GM12878 (cell line): Measurements from ENCODE around the gene LCLAT1. TPM values are rescaled to one million over a fixed set of nuclear protein-coding genes. Genes with fewer than 3 reads are reported as not detected.

Experiments used
- ATAC-seq: fragments of 200-7000 bp; cut with Tn5 transposase; 3 replicates; pipeline ENCODE4 v1.9.1; 2020; ENCODE audit warnings: mild to moderate bottlenecking, moderate library complexity
- BruUV-seq: library from RNA; stranded (reverse); fragments of 400-500 nt; replicated peaks from 2 replicates; lab custom pipeline; 2021; lab: Mats Ljungman, UMichigan
- CTCF ChIA-PET: fragments of 300-600 bp; sonication (Branson Sonifier 250); formaldehyde crosslinking; extraction: SDS; loops from one replicate; lab custom pipeline; 2021; ENCODE audit warnings: inconsistent platforms; lab: Yijun Ruan, JAX
- POLR2A ChIA-PET: fragments of 350-600 bp; formaldehyde crosslinking; extraction: SDS; loops from one replicate; lab custom pipeline; 2021; ENCODE audit warnings: inconsistent platforms; lab: Charles Lee
- RAD21 ChIA-PET: fragments of 300-600 bp; sonication (Branson Sonifier 250); formaldehyde crosslinking; loops from one replicate; lab custom pipeline; 2023; ENCODE audit warnings: antibody characterized with exemption; ENCODE audit not compliant: unreplicated experiment; lab: Charles Lee
- SMC1A ChIA-PET: fragments of 300-600 bp; sonication (Branson Sonifier 250); formaldehyde crosslinking; loops from one replicate; lab custom pipeline; 2023; ENCODE audit not compliant: unreplicated experiment, uncharacterized antibody; lab: Charles Lee
- DNase-seq: peaks from one replicate; pipeline ENCODE4 v3.0.0-alpha.2; 2011; ENCODE audit warnings: low read depth, low spot score
- FAIRE-seq: peaks from 3 replicates; lab custom pipeline; 2011; peaks lifted over from hg19 to GRCh38; lab: Jason Lieb, UNC
- H2AFZ ChIP-seq: 2 replicates; pipeline ENCODE4 v1.6.0; 2011; ENCODE audit warnings: low read depth, low read length, control low read depth; ENCODE audit not compliant: control insufficient read depth
- H3K27ac ChIP-seq: 2 replicates; pipeline ENCODE4 v1.5.1; 2011; ENCODE audit warnings: control low read depth; ENCODE audit not compliant: control insufficient read depth, insufficient read depth
- H3K27me3 ChIP-seq, 2 experiments: replicated peaks in 1 of 2; 2 replicates each; pipeline versions ENCODE4 v1.6.0 to v1.6.1; 2011; ENCODE audit warnings: low read length in 1 of 2; ENCODE audit not compliant: control insufficient read depth in 2 of 2, insufficient read depth in 2 of 2
- H3K36me3 ChIP-seq, 2 experiments: 2 replicates each; pipeline ENCODE4 v1.5.1; 2011; ENCODE audit warnings: low read length in 1 of 2; ENCODE audit not compliant: control insufficient read depth in 2 of 2, insufficient read depth in 2 of 2
- H3K4me1 ChIP-seq: 2 replicates; pipeline ENCODE4 v1.6.1; 2011; ENCODE audit warnings: mild to moderate bottlenecking, low read length, moderate library complexity, mixed read lengths; ENCODE audit not compliant: control insufficient read depth, insufficient read depth
- H3K4me2 ChIP-seq: 2 replicates; pipeline ENCODE4 v1.6.0; 2011; ENCODE audit warnings: control low read depth; ENCODE audit not compliant: control insufficient read depth, insufficient read depth
- H3K4me3 ChIP-seq: fragments of 200-600 bp; sonication (generic); 2 replicates; pipeline ENCODE4 v1.5.1; 2016
- H3K79me2 ChIP-seq: 2 replicates; pipeline ENCODE4 v1.6.0; 2011; ENCODE audit warnings: low read length; ENCODE audit not compliant: control insufficient read depth, insufficient read depth
- H3K9ac ChIP-seq: 2 replicates; pipeline ENCODE4 v1.8.0; 2011; ENCODE audit warnings: low read length, control low read depth, mixed read lengths; ENCODE audit not compliant: control insufficient read depth, insufficient read depth
- H3K9me3 ChIP-seq: replicated peaks from 3 replicates; pipeline ENCODE4 v1.5.1; 2011; ENCODE audit warnings: mild to moderate bottlenecking, low read length; ENCODE audit not compliant: control insufficient read depth, insufficient read depth
- H4K20me1 ChIP-seq: 2 replicates; pipeline ENCODE4 v1.6.0; 2011; ENCODE audit not compliant: control insufficient read depth, insufficient read depth
- CBX3 ChIP-seq: fragments of 200-600 bp; sonication (generic); IDR thresholded peaks from 2 replicates; pipeline ENCODE4 v1.6.1; 2016; ENCODE audit warnings: low read depth, borderline replicate concordance
- GABPA ChIP-seq: IDR thresholded peaks from 2 replicates; pipeline ENCODE4 v1.6.1; 2014; ENCODE audit warnings: antibody characterized with exemption, low read depth, mild to moderate bottlenecking, inconsistent platforms
- GATAD2B ChIP-seq: fragments of 450-650 bp; conservative IDR thresholded peaks from 2 replicates; pipeline ENCODE4 v1.6.1; 2017; ENCODE audit warnings: low read depth, mild to moderate bottlenecking, moderate library complexity
- HDGF ChIP-seq: fragments of 450-650 bp; IDR thresholded peaks from 2 replicates; pipeline ENCODE4 v1.6.1; 2016; ENCODE audit warnings: antibody characterized with exemption
- MLLT1 ChIP-seq: fragments of 450-650 bp; IDR thresholded peaks from 2 replicates; pipeline ENCODE4 v1.6.1; 2016; ENCODE audit warnings: mild to moderate bottlenecking
- RB1 ChIP-seq: fragments of 450-650 bp; formaldehyde crosslinking; IDR thresholded peaks from 2 replicates; pipeline ENCODE4 v1.6.1; 2017; ENCODE audit warnings: mild to moderate bottlenecking, borderline replicate concordance
- SIN3A ChIP-seq: IDR thresholded peaks from 2 replicates; pipeline ENCODE4 v1.6.1; 2012; ENCODE audit warnings: low read depth, low read length, improper control_type of control experiment
- SMAD5 ChIP-seq: IDR thresholded peaks from 2 replicates; pipeline ENCODE4 v1.6.1; 2016; ENCODE audit warnings: antibody characterized with exemption, low read depth
- WGBS: methylation state at CpG from one replicate; pipeline ENCODE4 v1.1.6; 2016; ENCODE audit warnings: low lambda C conversion rate; ENCODE audit not compliant: insufficient replicate concordance, insufficient coverage; ENCODE audit errors: missing lambda C conversion rate; 5-methylcytosine and 5-hydroxymethylcytosine counted together
- in situ Hi-C: fragments of 300-500 bp; cut with MboI; formaldehyde crosslinking; loops from 9 replicates; pipeline ENCODE4 v1.14.3; 2018; ENCODE audit warnings: mixed read lengths
- intact Hi-C: fragments of 100-400 bp; cut with micrococcal nuclease; formaldehyde crosslinking; loops from one replicate; pipeline ENCODE4 v1.14.2; 2022; ENCODE audit not compliant: unreplicated experiment
- polyA plus RNA-seq, 11 experiments: library from polyadenylated mRNA; depleted of rRNA in 4 of 11; unstranded in 6 of 11; stranded (reverse) in 5 of 11; fragments of >200 nt; fragmentation: Nextera tagmentation in 4 of 11; fragmentation: Illumina TruSeq in 1 of 11; extraction: Ambion mirVana in 4 of 11; extraction: Trizol in 1 of 11; gene quantifications; 1 replicate in 1 of 11; 2 replicates in 10 of 11; pipeline versions ENCODE4 v1.2.1 to v1.2.3, GENCODE V29; 2011 to 2016; ENCODE audit warnings: inconsistent platforms in 2 of 11, missing spikeins in 2 of 11, low read depth in 1 of 11
- total RNA-seq, 4 experiments: library from RNA; depleted of rRNA in 3 of 4; stranded (reverse); fragments of >200 nt in 3 of 4; fragmentation: Illumina TruSeq in 1 of 4; extraction: Trizol in 1 of 4; gene quantifications; 2 replicates each; pipeline versions ENCODE4 v1.2.1 to v1.2.3, GENCODE V29; 2013 to 2021
- TF ChIP-seq, protein P1 (sequence below): IDR thresholded peaks from 2 replicates; pipeline ENCODE4 v1.6.1; 2011; ENCODE audit warnings: low read depth, low read length, improper control_type of control experiment, borderline replicate concordance
- TF ChIP-seq, protein P2 (sequence below): fragments of 450-650 bp; IDR thresholded peaks from 2 replicates; pipeline ENCODE4 v1.6.1; 2016; ENCODE audit warnings: mild to moderate bottlenecking, moderate library complexity, borderline replicate concordance
- TF ChIP-seq, protein P3 (sequence below): IDR thresholded peaks from 2 replicates; pipeline ENCODE4 v1.6.1; 2011; ENCODE audit warnings: borderline replicate concordance, low read depth, mild to moderate bottlenecking, moderate library complexity, mixed read lengths, low read length; ENCODE audit not compliant: insufficient read depth; ENCODE audit errors: extremely low read length

The LCLAT1 gene
- total and polyA plus RNA-seq, 10 of the 15 experiments (the other 5 are each of a cell fraction or from before 2014, with no cell fraction given): 8.1 to 33.0 (median 15.9) TPM

DNA sequence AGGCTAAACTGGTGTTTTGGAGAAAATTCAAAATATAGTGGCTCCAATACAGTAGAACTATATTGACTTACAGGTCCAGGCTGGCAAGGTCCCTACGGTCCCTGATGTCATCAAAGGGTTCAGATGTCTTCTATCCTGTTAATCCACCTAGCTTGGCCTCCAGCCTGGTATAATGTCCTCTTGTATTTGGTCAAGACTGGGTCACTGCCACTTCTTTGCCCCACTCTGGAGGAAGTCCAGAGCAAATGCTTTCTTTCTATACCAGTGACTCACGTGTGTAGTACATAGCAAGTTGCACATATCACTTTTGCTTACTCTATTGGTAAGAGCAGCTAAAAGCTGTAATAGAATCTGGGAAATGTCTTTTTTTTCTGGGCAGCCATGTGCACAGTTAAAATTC is 80.8 kb downstream of the LCLAT1 start:
- WGBS: 96% methylated on average over 2 of the region's 2 CpGs
- in situ Hi-C loops (no loop called here), intact Hi-C loops (no loop called here)
- Histone ChIP-seq H3K36me3 (0 out of 4 replicates have a peak, but pooled peaks cover 0 to 4% of the 10 kb centered on the region in 2 experiments), H3K4me2 (no peak overlapping the region), H4K20me1 (no peaks in the 10 kb centered on the region), H3K9me3 (peaks cover 5% of the 10 kb centered on the region; the same call in 2 of the 3 replicates), H3K27me3 (no peaks in the 10 kb centered on the region), H3K9ac (no peak overlapping the region), H3K4me3 (no peak overlapping the region), H3K27ac (no peak overlapping the region), H3K79me2 (no peaks in the 10 kb centered on the region), H3K4me1 (no peaks in the 10 kb centered on the region), H2AFZ (no peak overlapping the region)
- CTCF ChIA-PET: interaction anchor here (0.7 kb wide), 1 partner anchor 68 kb away, joined by 3 read pairs; no protein-coding TSS in a partner anchor
- DNase-seq (no peak), ATAC-seq (no peak), FAIRE-seq (no peak)
- TF ChIP-seq, protein P1, sequence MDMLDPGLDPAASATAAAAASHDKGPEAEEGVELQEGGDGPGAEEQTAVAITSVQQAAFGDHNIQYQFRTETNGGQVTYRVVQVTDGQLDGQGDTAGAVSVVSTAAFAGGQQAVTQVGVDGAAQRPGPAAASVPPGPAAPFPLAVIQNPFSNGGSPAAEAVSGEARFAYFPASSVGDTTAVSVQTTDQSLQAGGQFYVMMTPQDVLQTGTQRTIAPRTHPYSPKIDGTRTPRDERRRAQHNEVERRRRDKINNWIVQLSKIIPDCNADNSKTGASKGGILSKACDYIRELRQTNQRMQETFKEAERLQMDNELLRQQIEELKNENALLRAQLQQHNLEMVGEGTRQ: no peak
- TF ChIP-seq RB1: no peak
- TF ChIP-seq CBX3: no peak
- TF ChIP-seq MLLT1: no peak
- TF ChIP-seq GATAD2B: no peak
- TF ChIP-seq, protein P2, sequence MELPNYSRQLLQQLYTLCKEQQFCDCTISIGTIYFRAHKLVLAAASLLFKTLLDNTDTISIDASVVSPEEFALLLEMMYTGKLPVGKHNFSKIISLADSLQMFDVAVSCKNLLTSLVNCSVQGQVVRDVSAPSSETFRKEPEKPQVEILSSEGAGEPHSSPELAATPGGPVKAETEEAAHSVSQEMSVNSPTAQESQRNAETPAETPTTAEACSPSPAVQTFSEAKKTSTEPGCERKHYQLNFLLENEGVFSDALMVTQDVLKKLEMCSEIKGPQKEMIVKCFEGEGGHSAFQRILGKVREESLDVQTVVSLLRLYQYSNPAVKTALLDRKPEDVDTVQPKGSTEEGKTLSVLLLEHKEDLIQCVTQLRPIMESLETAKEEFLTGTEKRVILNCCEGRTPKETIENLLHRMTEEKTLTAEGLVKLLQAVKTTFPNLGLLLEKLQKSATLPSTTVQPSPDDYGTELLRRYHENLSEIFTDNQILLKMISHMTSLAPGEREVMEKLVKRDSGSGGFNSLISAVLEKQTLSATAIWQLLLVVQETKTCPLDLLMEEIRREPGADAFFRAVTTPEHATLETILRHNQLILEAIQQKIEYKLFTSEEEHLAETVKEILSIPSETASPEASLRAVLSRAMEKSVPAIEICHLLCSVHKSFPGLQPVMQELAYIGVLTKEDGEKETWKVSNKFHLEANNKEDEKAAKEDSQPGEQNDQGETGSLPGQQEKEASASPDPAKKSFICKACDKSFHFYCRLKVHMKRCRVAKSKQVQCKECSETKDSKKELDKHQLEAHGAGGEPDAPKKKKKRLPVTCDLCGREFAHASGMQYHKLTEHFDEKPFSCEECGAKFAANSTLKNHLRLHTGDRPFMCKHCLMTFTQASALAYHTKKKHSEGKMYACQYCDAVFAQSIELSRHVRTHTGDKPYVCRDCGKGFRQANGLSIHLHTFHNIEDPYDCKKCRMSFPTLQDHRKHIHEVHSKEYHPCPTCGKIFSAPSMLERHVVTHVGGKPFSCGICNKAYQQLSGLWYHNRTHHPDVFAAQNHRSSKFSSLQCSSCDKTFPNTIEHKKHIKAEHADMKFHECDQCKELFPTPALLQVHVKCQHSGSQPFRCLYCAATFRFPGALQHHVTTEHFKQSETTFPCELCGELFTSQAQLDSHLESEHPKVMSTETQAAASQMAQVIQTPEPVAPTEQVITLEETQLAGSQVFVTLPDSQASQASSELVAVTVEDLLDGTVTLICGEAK: no peak
- TF ChIP-seq GABPA: no peak
- TF ChIP-seq, protein P3, sequence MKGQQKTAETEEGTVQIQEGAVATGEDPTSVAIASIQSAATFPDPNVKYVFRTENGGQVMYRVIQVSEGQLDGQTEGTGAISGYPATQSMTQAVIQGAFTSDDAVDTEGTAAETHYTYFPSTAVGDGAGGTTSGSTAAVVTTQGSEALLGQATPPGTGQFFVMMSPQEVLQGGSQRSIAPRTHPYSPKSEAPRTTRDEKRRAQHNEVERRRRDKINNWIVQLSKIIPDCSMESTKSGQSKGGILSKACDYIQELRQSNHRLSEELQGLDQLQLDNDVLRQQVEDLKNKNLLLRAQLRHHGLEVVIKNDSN: no peak
- TF ChIP-seq HDGF: no peak
- TF ChIP-seq SMAD5: no peak
- no peak for TF ChIP-seq SIN3A
- RAD21 ChIA-PET: interaction anchor here (1.3 kb wide), 1 partner anchor 319 kb away, joined by 4 read pairs; no protein-coding TSS in a partner anchor
- SMC1A ChIA-PET: interaction anchor here (0.9 to 1.5 kb wide), 8 partner anchors 12 to 184 kb away, joined by 3 to 5 read pairs (median 3); no protein-coding TSS in a partner anchor
- no TSS peak for BruUV-seq
- POLR2A ChIA-PET: interaction anchor here (0.5 kb wide), 1 partner anchor 1780 kb away, joined by 4 read pairs; no protein-coding TSS in a partner anchor
